PFSK-1 (cell line): Measurements from ENCODE around the gene RAD51B.

Experiments
- FOXP2 ChIP-seq: optimal IDR thresholded peaks from 2 replicates; pipeline ENCODE3; 2011; ENCODE audit warnings: borderline replicate concordance, control low read depth, inconsistent platforms; ENCODE audit not compliant: insufficient read depth; ENCODE audit errors: extremely low read length, extremely low read depth
- POLR2AphosphoS5 ChIP-seq: IDR thresholded peaks from 2 replicates; pipeline ENCODE4 v1.6.1; 2012; ENCODE audit warnings: low read depth, mild to moderate bottlenecking, control low read depth, low read length, moderate library complexity
- SIN3A ChIP-seq: IDR thresholded peaks from 2 replicates; pipeline ENCODE4 v1.6.1; 2012; ENCODE audit warnings: mild to moderate bottlenecking, low read length, moderate library complexity, borderline replicate concordance; ENCODE audit not compliant: insufficient read depth
- TAF1 ChIP-seq: IDR thresholded peaks from 2 replicates; pipeline ENCODE4 v1.6.1; 2012; ENCODE audit warnings: low read length, control low read depth, borderline replicate concordance; ENCODE audit not compliant: insufficient read depth
- TF ChIP-seq, protein P1 (sequence below), 2 experiments: IDR thresholded peaks; 2 replicates each; pipeline versions ENCODE4 v1.6.1 to v1.8.0; 2011 to 2012; ENCODE audit warnings: low read depth in 2 of 2, low read length in 2 of 2, control low read depth in 1 of 2, inconsistent platforms in 1 of 2, mild to moderate bottlenecking in 1 of 2, moderate library complexity in 1 of 2; ENCODE audit not compliant: insufficient read depth in 1 of 2

The RAD51B gene

DNA sequence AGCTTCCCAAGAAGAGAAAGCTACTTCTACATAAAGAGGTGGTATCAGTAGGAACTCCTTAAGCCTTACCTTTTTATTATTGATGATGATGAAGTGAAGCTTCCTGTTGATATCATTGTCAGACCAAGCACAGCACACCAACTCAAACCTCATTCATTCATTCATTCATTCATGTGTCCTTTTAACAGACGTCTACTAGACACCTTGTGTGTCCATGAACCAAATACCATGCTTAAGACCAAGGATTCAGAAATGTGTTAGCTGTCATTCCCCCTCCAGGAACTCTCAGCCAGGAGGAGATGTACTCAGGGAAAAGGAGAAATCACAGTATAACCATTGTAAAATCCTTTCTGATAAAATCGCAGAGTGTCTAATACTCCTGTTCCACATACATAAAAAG is 778.5 kb downstream of the RAD51B start:
- TF ChIP-seq POLR2AphosphoS5: no peak

DNA sequence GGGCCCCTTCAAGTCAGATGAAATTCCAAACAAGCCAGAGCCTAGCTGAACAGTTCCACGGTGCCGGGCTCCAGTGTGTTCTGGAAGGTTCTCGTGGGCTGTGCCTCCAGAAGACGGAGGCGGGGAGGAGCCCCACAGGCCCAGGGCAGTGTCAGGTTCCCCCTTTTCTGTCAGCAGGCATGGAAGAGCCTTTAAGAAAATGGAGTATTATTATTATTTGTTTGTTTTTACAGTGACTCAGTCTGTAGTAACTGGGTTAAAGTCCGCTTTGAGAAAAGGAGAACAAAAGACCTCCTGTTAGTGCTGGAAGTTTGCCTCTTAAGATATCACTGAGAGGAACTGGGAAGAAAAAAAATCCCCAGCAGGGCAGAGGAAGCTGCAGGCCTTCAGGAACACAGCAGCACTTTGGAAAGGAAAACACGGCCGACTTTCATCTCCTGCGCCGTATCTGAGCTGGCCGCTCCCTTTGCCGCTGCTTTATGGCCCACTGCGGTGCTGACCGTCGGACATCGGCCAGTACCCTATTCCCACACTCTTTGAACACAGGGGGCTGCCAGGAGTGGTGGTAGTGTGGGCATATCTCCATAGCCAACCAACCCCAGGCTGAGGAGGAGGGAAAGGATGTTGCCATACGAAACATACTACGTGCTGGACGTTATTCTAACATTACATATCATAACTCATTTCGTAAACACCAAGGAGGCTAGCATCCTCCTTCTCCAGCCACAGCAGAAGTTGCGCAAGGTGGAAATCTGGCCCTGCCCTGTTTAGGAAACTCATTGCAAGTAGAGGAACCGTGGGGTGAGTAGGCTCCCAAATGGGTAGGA is 779.3 kb downstream of the RAD51B start:
- TF ChIP-seq POLR2AphosphoS5: no peak
- TF ChIP-seq FOXP2: no peak
- no peak for TF ChIP-seq TAF1
- no peak for TF ChIP-seq SIN3A
- TF ChIP-seq, protein P1, sequence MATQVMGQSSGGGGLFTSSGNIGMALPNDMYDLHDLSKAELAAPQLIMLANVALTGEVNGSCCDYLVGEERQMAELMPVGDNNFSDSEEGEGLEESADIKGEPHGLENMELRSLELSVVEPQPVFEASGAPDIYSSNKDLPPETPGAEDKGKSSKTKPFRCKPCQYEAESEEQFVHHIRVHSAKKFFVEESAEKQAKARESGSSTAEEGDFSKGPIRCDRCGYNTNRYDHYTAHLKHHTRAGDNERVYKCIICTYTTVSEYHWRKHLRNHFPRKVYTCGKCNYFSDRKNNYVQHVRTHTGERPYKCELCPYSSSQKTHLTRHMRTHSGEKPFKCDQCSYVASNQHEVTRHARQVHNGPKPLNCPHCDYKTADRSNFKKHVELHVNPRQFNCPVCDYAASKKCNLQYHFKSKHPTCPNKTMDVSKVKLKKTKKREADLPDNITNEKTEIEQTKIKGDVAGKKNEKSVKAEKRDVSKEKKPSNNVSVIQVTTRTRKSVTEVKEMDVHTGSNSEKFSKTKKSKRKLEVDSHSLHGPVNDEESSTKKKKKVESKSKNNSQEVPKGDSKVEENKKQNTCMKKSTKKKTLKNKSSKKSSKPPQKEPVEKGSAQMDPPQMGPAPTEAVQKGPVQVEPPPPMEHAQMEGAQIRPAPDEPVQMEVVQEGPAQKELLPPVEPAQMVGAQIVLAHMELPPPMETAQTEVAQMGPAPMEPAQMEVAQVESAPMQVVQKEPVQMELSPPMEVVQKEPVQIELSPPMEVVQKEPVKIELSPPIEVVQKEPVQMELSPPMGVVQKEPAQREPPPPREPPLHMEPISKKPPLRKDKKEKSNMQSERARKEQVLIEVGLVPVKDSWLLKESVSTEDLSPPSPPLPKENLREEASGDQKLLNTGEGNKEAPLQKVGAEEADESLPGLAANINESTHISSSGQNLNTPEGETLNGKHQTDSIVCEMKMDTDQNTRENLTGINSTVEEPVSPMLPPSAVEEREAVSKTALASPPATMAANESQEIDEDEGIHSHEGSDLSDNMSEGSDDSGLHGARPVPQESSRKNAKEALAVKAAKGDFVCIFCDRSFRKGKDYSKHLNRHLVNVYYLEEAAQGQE (IDR thresholded peaks at IDR 0.05; ENCODE audit: insufficient read depth in 1 of 2, low read depth in 2 of 2, low read length in 2 of 2): no peak

DNA sequence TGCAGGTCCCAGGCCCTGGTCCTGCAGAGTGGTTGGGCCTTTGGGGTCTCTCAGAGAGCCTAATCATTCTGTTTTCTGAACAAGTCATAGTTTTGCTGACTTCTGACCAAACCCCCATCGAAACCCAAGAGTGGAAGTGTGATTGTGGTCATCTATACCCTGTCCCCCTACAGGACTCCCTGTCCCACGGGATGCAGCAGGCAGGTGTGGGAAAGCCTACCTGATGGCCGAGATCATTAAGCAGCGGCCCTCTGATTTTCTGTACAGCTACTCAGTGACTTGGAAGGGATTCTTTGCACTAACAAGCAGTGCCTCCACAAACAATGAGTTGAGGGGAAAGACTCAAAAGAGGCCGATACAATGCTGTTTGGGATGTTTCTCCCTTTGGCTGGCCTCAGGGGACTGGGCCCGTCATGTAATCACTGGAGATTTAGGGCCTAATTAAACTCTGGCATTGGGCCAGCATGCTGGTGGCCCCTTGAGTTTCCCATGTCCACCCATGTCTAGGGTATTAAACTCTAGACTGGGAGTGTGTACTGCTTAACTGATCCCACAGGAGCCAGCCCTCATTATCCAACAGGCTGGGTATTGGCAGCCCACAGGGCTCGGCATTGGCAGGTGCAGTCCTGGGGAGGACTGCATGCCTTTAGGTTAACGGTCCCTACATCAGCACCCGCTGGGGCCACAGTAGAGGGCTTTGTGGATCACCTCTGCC is 780.5 kb downstream of the RAD51B start:
- TF ChIP-seq TAF1 (no peak), POLR2AphosphoS5 (no peak), FOXP2 (no peak), SIN3A (no peak)
- TF ChIP-seq, protein P1 (IDR thresholded peaks at IDR 0.05; ENCODE audit: insufficient read depth in 1 of 2, low read depth in 2 of 2, low read length in 2 of 2): no peak

DNA sequence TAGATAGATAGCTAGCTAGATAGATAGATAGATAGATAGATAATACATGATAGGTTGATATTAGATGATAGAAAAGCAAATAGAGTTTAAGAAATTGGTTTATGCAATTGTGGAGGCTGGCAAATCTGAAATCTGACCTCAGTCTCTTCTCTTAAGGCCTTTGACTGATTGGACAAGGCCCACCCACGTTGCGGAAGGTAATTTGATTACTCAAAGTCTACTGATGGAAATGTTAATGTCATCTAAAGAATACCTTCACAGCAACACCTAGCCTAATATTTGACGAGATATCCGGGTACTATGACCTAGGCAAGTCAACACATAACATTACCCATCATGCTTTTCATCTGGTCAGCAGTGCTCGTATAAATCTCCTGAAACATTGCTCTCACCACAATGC is 782.9 kb downstream of the RAD51B start:
- no peak for TF ChIP-seq TAF1
- TF ChIP-seq, protein P1 (IDR thresholded peaks at IDR 0.05; ENCODE audit: insufficient read depth in 1 of 2, low read depth in 2 of 2, low read length in 2 of 2): no peak
- TF ChIP-seq POLR2AphosphoS5: no peak
- no peak for TF ChIP-seq SIN3A
- no peak for TF ChIP-seq FOXP2

DNA sequence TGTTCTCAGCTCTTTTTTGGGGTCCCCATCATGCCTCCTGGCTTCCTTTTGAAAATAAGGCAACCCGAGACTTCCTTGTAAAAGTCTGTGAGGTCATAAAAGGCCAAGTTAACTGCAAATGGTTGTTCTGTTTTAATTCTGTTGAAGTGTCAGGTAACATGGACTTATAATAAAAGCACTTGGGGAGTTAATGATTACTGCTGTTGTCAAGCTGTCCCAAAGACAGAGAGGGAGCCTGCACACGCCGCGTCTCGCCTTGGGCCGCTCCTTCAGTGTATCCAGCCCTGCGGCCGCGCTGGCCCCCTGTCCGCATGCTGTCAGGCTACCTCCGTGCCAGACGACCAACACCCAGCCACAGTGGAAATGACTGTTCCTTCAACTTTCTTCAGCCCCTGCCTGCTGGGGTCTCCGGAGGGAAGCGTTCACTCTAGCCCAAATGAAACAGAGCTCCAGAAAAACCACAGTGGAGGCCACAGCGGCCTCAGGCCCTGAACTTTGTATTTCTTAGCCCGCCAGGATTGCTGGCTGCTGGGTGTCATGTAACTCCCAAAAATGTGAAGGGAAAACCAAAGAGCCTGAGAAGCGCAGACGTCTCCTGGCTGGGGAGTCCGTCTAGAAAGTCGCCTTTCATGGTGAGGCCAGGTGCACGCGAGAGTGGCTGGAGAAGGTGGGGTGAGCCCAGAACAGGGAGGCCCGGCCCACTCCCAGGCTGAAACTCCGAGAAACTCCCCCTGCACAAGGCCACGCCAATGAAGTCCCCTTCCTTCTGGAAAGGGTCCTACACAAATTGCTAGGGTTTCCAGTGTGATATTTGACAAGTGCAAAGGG is 784.2 kb downstream of the RAD51B start:
- no peak for TF ChIP-seq TAF1
- TF ChIP-seq SIN3A: no peak
- TF ChIP-seq FOXP2: no peak
- TF ChIP-seq POLR2AphosphoS5: no peak
- TF ChIP-seq, protein P1 (IDR thresholded peaks at IDR 0.05; ENCODE audit: insufficient read depth in 1 of 2, low read depth in 2 of 2, low read length in 2 of 2): no peak
